Liver (tissue), 9 donors: Measurements from ENCODE around the gene VEGFC. TPM values are rescaled to one million over a fixed set of nuclear protein-coding genes. Genes with fewer than 3 reads are reported as not detected.

Source experiments
- DNase-seq: peaks from one replicate; pipeline ENCODE4 v3.0.0-alpha.2; 2017; ENCODE audit warnings: low spot score
- H3K27ac ChIP-seq, 2 donors: one replicate each; pipeline ENCODE4 v1.7.0; 2013; ENCODE audit warnings: inconsistent platforms in 2 of 2, low read length in 2 of 2, control low read depth in 1 of 2, low read depth in 1 of 2, mild to moderate bottlenecking in 1 of 2
- H3K27me3 ChIP-seq, 4 donors: one replicate each; pipeline versions ENCODE4 v1.6.1 to v1.7.0; 2013; ENCODE audit warnings: low read length in 3 of 4, inconsistent platforms in 1 of 4, mild to moderate bottlenecking in 1 of 4, moderate library complexity in 1 of 4; ENCODE audit not compliant: control insufficient read depth in 4 of 4, insufficient read depth in 4 of 4
- H3K36me3 ChIP-seq, 4 donors: one replicate each; pipeline versions ENCODE4 v1.6.1 to v1.7.0; 2013; ENCODE audit warnings: low read length in 3 of 4, mild to moderate bottlenecking in 3 of 4, low read depth in 1 of 4, moderate library complexity in 1 of 4; ENCODE audit not compliant: control insufficient read depth in 4 of 4, insufficient read depth in 3 of 4
- H3K4me1 ChIP-seq, 4 donors: one replicate each; pipeline versions ENCODE4 v1.6.1 to v1.7.0; 2013; ENCODE audit warnings: low read length in 3 of 4, mild to moderate bottlenecking in 3 of 4, moderate library complexity in 1 of 4; ENCODE audit not compliant: control insufficient read depth in 4 of 4, insufficient read depth in 4 of 4
- H3K4me3 ChIP-seq, 3 donors: one replicate each; pipeline versions ENCODE4 v1.6.1 to v1.7.0; 2013; ENCODE audit warnings: low read length in 3 of 3, control low read depth in 1 of 3, low read depth in 1 of 3, mild to moderate bottlenecking in 1 of 3
- H3K9ac ChIP-seq, 2 donors: one replicate each; pipeline ENCODE4 v1.7.0; 2013; ENCODE audit warnings: low read length in 2 of 2, mild to moderate bottlenecking in 2 of 2, moderate library complexity in 2 of 2, control low read depth in 1 of 2, low read depth in 1 of 2
- H3K9me3 ChIP-seq, 4 donors: one replicate each; pipeline versions ENCODE4 v1.6.1 to v1.7.0; 2013; ENCODE audit warnings: low read length in 3 of 4; ENCODE audit not compliant: control insufficient read depth in 4 of 4
- ATF3 ChIP-seq: IDR thresholded peaks from 2 replicates; pipeline ENCODE4 v1.6.1; 2016; ENCODE audit warnings: antibody characterized with exemption
- CTCF ChIP-seq: fragments of 150-350 bp; IDR thresholded peaks from 2 replicates; pipeline ENCODE4 v1.5.1; 2017; ENCODE audit warnings: improper control_type of control experiment, low read depth, low read length; ENCODE audit not compliant: missing input control
- EGR1 ChIP-seq, 2 donors: IDR thresholded peaks; 2 replicates each; pipeline ENCODE4 v1.6.1; 2016 to 2018; ENCODE audit warnings: antibody characterized with exemption in 2 of 2, low read depth in 2 of 2
- FOXA1 ChIP-seq: IDR thresholded peaks from 2 replicates; pipeline ENCODE4 v1.6.1; 2016; ENCODE audit warnings: antibody characterized with exemption
- FOXA2 ChIP-seq: IDR thresholded peaks from 2 replicates; pipeline ENCODE4 v1.6.1; 2016; ENCODE audit warnings: antibody characterized with exemption
- GABPA ChIP-seq, 2 donors: IDR thresholded peaks in 1 of 2; conservative IDR thresholded peaks in 1 of 2; 2 replicates each; pipeline ENCODE4 v1.6.1; 2016; ENCODE audit warnings: antibody characterized with exemption in 2 of 2, mild to moderate bottlenecking in 1 of 2, moderate library complexity in 1 of 2
- HNF4A ChIP-seq, 2 donors: conservative IDR thresholded peaks; 2 replicates each; pipeline ENCODE4 v1.6.1; 2016; ENCODE audit warnings: antibody characterized with exemption in 2 of 2, mild to moderate bottlenecking in 2 of 2
- HNF4G ChIP-seq: IDR thresholded peaks from 2 replicates; pipeline ENCODE4 v1.6.1; 2016; ENCODE audit warnings: antibody characterized with exemption
- JUND ChIP-seq, 2 donors: IDR thresholded peaks; 2 replicates each; pipeline ENCODE4 v1.6.1; 2016; ENCODE audit warnings: antibody characterized with exemption in 2 of 2
- MAX ChIP-seq: IDR thresholded peaks from 2 replicates; pipeline ENCODE4 v1.6.1; 2016; ENCODE audit warnings: antibody characterized with exemption
- NR2F2 ChIP-seq: IDR thresholded peaks from 2 replicates; pipeline ENCODE4 v1.6.1; 2016; ENCODE audit warnings: antibody characterized with exemption
- RAD21 ChIP-seq, 2 donors: IDR thresholded peaks; 2 replicates each; pipeline ENCODE4 v1.6.1; 2016; ENCODE audit warnings: antibody characterized with exemption in 2 of 2, mild to moderate bottlenecking in 2 of 2
- REST ChIP-seq: IDR thresholded peaks from 2 replicates; pipeline ENCODE4 v1.6.1; 2016; ENCODE audit warnings: antibody characterized with exemption, mild to moderate bottlenecking
- RXRA ChIP-seq, 2 donors: IDR thresholded peaks; 2 replicates each; pipeline ENCODE4 v1.6.1; 2017 to 2018; ENCODE audit warnings: antibody characterized with exemption in 2 of 2, mild to moderate bottlenecking in 1 of 2
- SP1 ChIP-seq: IDR thresholded peaks from 2 replicates; pipeline ENCODE4 v1.6.1; 2018; ENCODE audit warnings: antibody characterized with exemption, mild to moderate bottlenecking
- TAF1 ChIP-seq: conservative IDR thresholded peaks from 2 replicates; pipeline ENCODE4 v1.6.1; 2016; ENCODE audit warnings: antibody characterized with exemption, mild to moderate bottlenecking
- YY1 ChIP-seq: IDR thresholded peaks from 2 replicates; pipeline ENCODE4 v1.6.1; 2016; ENCODE audit warnings: antibody characterized with exemption, mild to moderate bottlenecking
- ZBTB33 ChIP-seq: IDR thresholded peaks from 2 replicates; pipeline ENCODE4 v1.6.1; 2016; ENCODE audit warnings: antibody characterized with exemption
- WGBS: extraction: QIAGEN DNeasy Blood & Tissue Kit; methylation state at CpG from one replicate; pipeline ENCODE4 v1.1.7; 2013; 5-methylcytosine and 5-hydroxymethylcytosine counted together
- polyA plus RNA-seq, 2 donors: library from polyadenylated mRNA; stranded (reverse) in 1 of 2; unstranded in 1 of 2; fragments of 200-250 nt in 1 of 2; fragments of >200 nt in 1 of 2; fragmentation: Nextera tagmentation in 1 of 2; extraction: Ambion mirVana in 1 of 2; gene quantifications; one replicate each; pipeline versions ENCODE4 v1.2.1 to v1.2.3, GENCODE V29; 2013 to 2015
- total RNA-seq, 2 donors: library from RNA; depleted of rRNA; stranded (reverse); fragments of >200 nt; gene quantifications; one replicate each; pipeline ENCODE4 v1.2.3, GENCODE V29; 2014
- donor health status: healthy.
- donor health status: healthy.
- donor health status: healthy.
- donor health status: healthy.
- donor health status: healthy.

VEGFC gene
- total and polyA plus RNA-seq, 4 donors: 0.32 to 1.8 (median 0.95) TPM

GRCh38 chr4:176746846-176747245 is 45.9 kb downstream of the VEGFC start:
- Histone ChIP-seq H3K4me1 (no peaks in the 10 kb centered on the region), H3K27ac (no peak overlapping the region), H3K4me3 (no peak overlapping the region), H3K9me3 (no peaks in the 10 kb centered on the region), H3K9ac (no peak overlapping the region), H3K36me3 (no peaks in the 10 kb centered on the region), H3K27me3 (peaks cover 0 to 2% (median 0%) of the 10 kb centered on the region in 4 donors)
- WGBS: 82% methylated on average over 3 of the region's 3 CpGs
- TF ChIP-seq NR2F2 (no peak), ATF3 (no peak), FOXA2 (no peak), FOXA1 (no peak), RAD21 (IDR thresholded peaks at IDR 0.05) (no peak), HNF4A (conservative IDR thresholded peaks at IDR 0.05) (no peak), SP1 (no peak), ZBTB33 (no peak), HNF4G (no peak), JUND (IDR thresholded peaks at IDR 0.05) (no peak), GABPA (IDR thresholded peaks at IDR 0.05 in 1 of 2, conservative IDR thresholded peaks at IDR 0.05 in 1 of 2) (no peak), YY1 (no peak), MAX (no peak), CTCF (no peak), RXRA (IDR thresholded peaks at IDR 0.05) (no peak), REST (no peak), TAF1 (no peak), EGR1 (IDR thresholded peaks at IDR 0.05; ENCODE audit: low read depth in 2 of 2) (no peak)
- DNase-seq: no peak
